HL-60 (cell line): ENCODE measurements around the gene MYD88.

Experiments
- GABPA ChIP-seq: IDR thresholded peaks from 2 replicates; pipeline ENCODE4 v1.6.1; 2012; ENCODE audit warnings: low read depth
- POLR2AphosphoS5 ChIP-seq: IDR thresholded peaks from 2 replicates; pipeline ENCODE4 v1.6.1; 2012; ENCODE audit warnings: low read depth
- REST ChIP-seq: IDR thresholded peaks from 2 replicates; pipeline ENCODE4 v1.6.1; 2012; ENCODE audit warnings: low read depth; ENCODE audit not compliant: insufficient replicate concordance
- SPI1 ChIP-seq: IDR thresholded peaks from 2 replicates; pipeline ENCODE4 v1.6.1; 2012; ENCODE audit warnings: low read depth, mild to moderate bottlenecking, borderline replicate concordance
- TF ChIP-seq, protein P1 (sequence below): IDR thresholded peaks from one replicate; pipeline ENCODE4 v1.5.1; 2011; ENCODE audit warnings: low read length, control low read depth, inconsistent platforms; ENCODE audit not compliant: insufficient read depth

DNA sequence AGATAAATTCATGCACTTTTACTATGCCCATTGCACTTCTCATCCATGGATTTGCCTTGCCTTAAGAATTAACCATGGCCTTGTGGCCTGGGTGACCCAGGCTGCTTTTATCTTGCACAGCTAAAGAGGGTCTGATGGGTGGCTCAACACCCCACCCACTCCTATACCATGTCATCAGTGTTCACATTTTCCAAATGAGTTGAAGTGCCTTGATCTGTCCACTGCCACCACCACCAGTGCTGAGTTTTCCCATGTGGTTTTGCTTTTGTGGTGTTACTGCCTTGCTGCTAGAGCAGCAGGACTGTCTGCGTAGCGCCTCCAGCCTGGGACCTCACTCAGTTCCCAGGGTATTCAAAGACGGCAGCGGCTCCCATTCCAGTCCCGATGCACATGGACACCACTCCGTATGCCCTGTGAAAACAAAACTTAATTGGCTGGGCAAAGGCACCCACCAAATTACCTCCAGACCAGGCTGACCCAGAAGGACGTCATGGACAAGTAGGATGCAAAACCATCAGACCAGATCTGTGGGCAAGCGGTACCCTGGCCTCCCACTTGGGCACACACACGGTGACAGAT is 15.7 kb upstream of the MYD88 start:
- TF ChIP-seq POLR2AphosphoS5: no peak
- TF ChIP-seq, protein P1, sequence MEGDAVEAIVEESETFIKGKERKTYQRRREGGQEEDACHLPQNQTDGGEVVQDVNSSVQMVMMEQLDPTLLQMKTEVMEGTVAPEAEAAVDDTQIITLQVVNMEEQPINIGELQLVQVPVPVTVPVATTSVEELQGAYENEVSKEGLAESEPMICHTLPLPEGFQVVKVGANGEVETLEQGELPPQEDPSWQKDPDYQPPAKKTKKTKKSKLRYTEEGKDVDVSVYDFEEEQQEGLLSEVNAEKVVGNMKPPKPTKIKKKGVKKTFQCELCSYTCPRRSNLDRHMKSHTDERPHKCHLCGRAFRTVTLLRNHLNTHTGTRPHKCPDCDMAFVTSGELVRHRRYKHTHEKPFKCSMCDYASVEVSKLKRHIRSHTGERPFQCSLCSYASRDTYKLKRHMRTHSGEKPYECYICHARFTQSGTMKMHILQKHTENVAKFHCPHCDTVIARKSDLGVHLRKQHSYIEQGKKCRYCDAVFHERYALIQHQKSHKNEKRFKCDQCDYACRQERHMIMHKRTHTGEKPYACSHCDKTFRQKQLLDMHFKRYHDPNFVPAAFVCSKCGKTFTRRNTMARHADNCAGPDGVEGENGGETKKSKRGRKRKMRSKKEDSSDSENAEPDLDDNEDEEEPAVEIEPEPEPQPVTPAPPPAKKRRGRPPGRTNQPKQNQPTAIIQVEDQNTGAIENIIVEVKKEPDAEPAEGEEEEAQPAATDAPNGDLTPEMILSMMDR: no peak
- TF ChIP-seq REST: no peak
- TF ChIP-seq GABPA: no peak
- no peak for TF ChIP-seq SPI1
